Psoas muscle (tissue), 8 donors: ENCODE data around the gene POLN. TPM values are rescaled to one million over a fixed set of nuclear protein-coding genes. Genes with fewer than 3 reads are reported as not detected.

Source experiments
- ATAC-seq, 4 donors: fragments of 200-7000 bp; cut with Tn5 transposase; one replicate each; pipeline ENCODE4 v1.9.1; 2020; ENCODE audit warnings: moderate library complexity in 3 of 4, mild to moderate bottlenecking in 2 of 4
- DNase-seq, 2 donors: peaks; one replicate each; pipeline ENCODE4 v3.0.0-alpha.2; 2020
- H3K27ac ChIP-seq: fragments of 200-600 bp; one replicate; pipeline ENCODE4 v1.8.0; 2022
- H3K27me3 ChIP-seq, 3 donors: fragments of 200-600 bp in 1 of 3; one replicate each; pipeline versions ENCODE4 v1.6.1 to v1.8.0; 2013 to 2022; ENCODE audit warnings: low read length in 2 of 3, mild to moderate bottlenecking in 2 of 3, moderate library complexity in 1 of 3; ENCODE audit not compliant: insufficient read depth in 3 of 3
- H3K36me3 ChIP-seq, 2 donors: fragments of 200-600 bp in 1 of 2; one replicate each; pipeline versions ENCODE4 v1.6.1 to v1.8.0; 2013 to 2022; ENCODE audit warnings: low read depth in 1 of 2, mild to moderate bottlenecking in 1 of 2, moderate library complexity in 1 of 2; ENCODE audit not compliant: insufficient read depth in 1 of 2
- H3K4me1 ChIP-seq: fragments of 200-600 bp; one replicate; pipeline ENCODE4 v1.8.0; 2022
- H3K4me3 ChIP-seq: fragments of 200-600 bp; one replicate; pipeline ENCODE4 v1.8.0; 2022; ENCODE audit warnings: mild to moderate bottlenecking
- H3K9me3 ChIP-seq: fragments of 200-600 bp; one replicate; pipeline ENCODE4 v1.8.0; 2022
- WGBS, 3 donors: extraction: QIAGEN DNeasy Blood & Tissue Kit; methylation state at CpG; one replicate each; pipeline versions ENCODE4 v1.1.6 to v1.1.7; 2013; 5-methylcytosine and 5-hydroxymethylcytosine counted together
- intact Hi-C, 2 donors: fragments of 100-400 bp; cut with DNase I; formaldehyde crosslinking; loops; one replicate each; pipeline versions ENCODE4 v1.11.0 to v1.14.2; 2022
- long read RNA-seq, 2 donors: library from polyadenylated mRNA; unstranded; transcript quantifications; one replicate each; pipeline ENCODE4 v2.0.0, GENCODE V29; 2021
- polyA plus RNA-seq, 3 donors: library from polyadenylated mRNA; stranded (reverse); fragments of 200-250 nt; gene quantifications; one replicate each; pipeline ENCODE4 v1.2.3, GENCODE V29; 2013
- total RNA-seq, 4 donors: library from RNA; stranded (reverse); fragmentation: NEBNext Ultra II Directional in 2 of 4; extraction: Animal tissue kit (Norgen Biotek cat#: 25700) in 2 of 4; gene quantifications; one replicate each; pipeline versions ENCODE4 v1.2.1 to v1.2.4, GENCODE V29; 2021 to 2023
- TF ChIP-seq, protein P1 (sequence below): fragments of 200-600 bp; IDR thresholded peaks from one replicate; pipeline ENCODE4 v1.8.0; 2022; ENCODE audit warnings: antibody characterized with exemption
- donor health status: healthy with polysubstance abuse.
- donor health status: DM: no; HTN: no; CAD: no; lungs with moderate emphysema.
- donor health status: Bipolar disorder and iron deficiency.
- donor health status: healthy.
- donor health status: DM: yes; HTN: yes; CAD: no.
- donor health status: DM: no; HTN: no; CAD: no.
- donor health status: DM: no; HTN: no; CAD: no.
- donor health status: DM: yes; HTN: yes; CAD: no.

Gene POLN
- 1 to 10 TPM in 3 of 4 donors, under 1 TPM in 1; 0.84 to 3.0 (median 1.8) TPM for total RNA-seq
- under 1 TPM; 0.44 to 0.95 (median 0.80) TPM for polyA plus RNA-seq
- long read RNA-seq, donor 1 = 0 reads
- long read RNA-seq, donor 2 = 0 reads

DNA sequence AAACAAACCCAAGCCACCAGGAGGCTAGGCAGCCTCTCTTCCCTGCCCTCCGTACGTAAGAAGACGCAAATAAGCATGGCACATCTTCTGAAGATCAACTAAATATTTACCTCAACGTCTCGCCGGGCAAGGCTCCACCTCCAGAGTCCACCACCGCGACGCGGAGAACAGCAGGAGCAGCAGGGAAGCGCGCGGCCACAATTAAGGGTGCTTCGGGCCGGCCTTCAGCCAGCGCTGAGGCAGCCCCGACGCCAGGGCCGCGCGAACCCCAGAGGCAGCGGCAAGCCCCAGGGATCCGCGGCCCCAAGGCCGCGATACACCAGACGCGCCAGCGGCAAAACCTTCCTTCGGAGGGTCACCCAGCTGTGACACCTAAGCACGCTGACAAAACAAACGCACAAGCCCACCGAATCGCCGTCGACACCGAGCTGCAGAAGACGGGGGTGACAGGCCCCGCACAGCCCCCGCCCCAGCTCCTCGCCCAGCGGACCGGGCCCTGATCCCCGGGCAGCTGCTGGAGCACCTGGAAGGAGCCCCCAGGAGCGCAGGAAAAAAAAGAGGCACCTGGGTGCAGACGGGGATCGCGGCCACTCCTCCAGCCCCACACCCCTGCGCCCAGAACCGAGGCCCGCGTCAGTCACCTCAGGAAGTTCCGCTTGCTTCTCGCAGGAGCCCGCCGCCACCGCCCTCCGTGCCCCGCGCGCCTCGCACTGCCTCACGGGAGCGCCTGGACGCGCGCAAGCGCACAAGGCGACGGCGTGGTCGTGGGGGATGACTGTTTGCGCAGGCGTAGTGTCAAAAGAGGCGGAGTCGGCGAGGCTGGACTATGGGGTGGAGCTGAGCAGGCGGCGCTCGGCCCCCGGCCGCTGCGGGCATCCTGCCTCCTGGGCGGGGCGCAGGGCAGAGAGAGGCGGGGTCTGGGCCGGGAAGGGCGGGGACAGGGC lies at the start of gene POLN, which contains the start of gene HAUS3:
TSS of gene POLN (minus strand) at position 712 of the 944 bp plus-strand sequence. CDS start 12,890 bp downstream, outside the sequence.
TSS of gene HAUS3 (minus strand) at position 712 of the 944 bp plus-strand sequence. CDS start 1,175 bp downstream, outside the sequence.
- Histone ChIP-seq H3K9me3 (no peaks in the 10 kb centered on the region), H3K36me3 (peaks cover 0 to 31% of the 10 kb centered on the region in 2 donors), H3K4me1 (peaks cover 45% of the 10 kb centered on the region), H3K4me3 (peak within 1 kb of the TSS; percentile 93), H3K27me3 (no peaks in the 10 kb centered on the region), H3K27ac (peak within 1 kb of the TSS; percentile 70)
- intact Hi-C loops = loop anchor here in 1 of 2 donors (2.0 to 5.0 kb wide), 2 partner anchors 19 to 176 kb away; partner anchors contain the start of genes CFAP99 and ZFYVE28
- 0 to 1% (median 0%) methylated on average over 71 to 88 of the region's 88 CpGs for WGBS, 3 donors
- TF ChIP-seq, protein P1, sequence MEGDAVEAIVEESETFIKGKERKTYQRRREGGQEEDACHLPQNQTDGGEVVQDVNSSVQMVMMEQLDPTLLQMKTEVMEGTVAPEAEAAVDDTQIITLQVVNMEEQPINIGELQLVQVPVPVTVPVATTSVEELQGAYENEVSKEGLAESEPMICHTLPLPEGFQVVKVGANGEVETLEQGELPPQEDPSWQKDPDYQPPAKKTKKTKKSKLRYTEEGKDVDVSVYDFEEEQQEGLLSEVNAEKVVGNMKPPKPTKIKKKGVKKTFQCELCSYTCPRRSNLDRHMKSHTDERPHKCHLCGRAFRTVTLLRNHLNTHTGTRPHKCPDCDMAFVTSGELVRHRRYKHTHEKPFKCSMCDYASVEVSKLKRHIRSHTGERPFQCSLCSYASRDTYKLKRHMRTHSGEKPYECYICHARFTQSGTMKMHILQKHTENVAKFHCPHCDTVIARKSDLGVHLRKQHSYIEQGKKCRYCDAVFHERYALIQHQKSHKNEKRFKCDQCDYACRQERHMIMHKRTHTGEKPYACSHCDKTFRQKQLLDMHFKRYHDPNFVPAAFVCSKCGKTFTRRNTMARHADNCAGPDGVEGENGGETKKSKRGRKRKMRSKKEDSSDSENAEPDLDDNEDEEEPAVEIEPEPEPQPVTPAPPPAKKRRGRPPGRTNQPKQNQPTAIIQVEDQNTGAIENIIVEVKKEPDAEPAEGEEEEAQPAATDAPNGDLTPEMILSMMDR = no peak
- ATAC-seq (peak; percentile 97 to 99 (median 98)), DNase-seq (peak; percentile 98 to 100)

GRCh38 chr4:2290974-2291704 lies 49.2 kb upstream of the POLN start:
- ATAC-seq = no peak
- TF ChIP-seq, protein P1 = no peak
- no peak overlapping the region for H3K4me3 ChIP-seq
- intact Hi-C loops = no loop called here
- no peaks in the 10 kb centered on the region for H3K4me1 ChIP-seq
- H3K36me3 ChIP-seq = no peaks in the 10 kb centered on the region
- DNase-seq = peak in 1 of 2 donors; percentile 9
- H3K27ac ChIP-seq = no peak overlapping the region
- no peaks in the 10 kb centered on the region for H3K27me3 ChIP-seq
- WGBS, 3 donors = 80 to 87% (median 85%) methylated on average over 24 of the region's 24 CpGs
- no peaks in the 10 kb centered on the region for H3K9me3 ChIP-seq

DNA sequence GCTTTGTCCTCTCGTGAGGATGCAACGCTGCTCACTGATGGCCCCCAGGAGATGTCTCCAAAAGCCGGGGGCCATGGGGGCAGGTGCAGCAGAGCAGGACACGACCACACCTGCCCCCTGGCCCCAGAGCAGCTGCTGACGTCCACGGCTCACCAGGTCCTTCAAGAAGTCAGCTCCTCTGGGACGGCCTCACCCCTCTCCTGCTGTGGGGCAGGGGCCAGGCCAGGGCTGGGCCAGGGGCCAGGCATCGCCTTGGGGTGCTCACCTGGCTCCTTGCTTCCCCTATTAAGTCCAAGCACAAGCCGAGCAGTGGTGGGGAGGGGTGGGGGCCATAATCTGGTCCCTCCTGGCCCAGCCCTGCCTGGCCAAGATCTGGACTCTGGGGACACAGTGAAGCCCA lies 48.6 kb upstream of the POLN start:
- ATAC-seq = no peak
- no peak overlapping the region for H3K27ac ChIP-seq
- H3K36me3 ChIP-seq = no peaks in the 10 kb centered on the region
- TF ChIP-seq, protein P1 = no peak
- no peaks in the 10 kb centered on the region for H3K4me1 ChIP-seq
- H3K4me3 ChIP-seq = no peak overlapping the region
- 84 to 92% (median 85%) methylated on average over 9 of the region's 9 CpGs for WGBS, 3 donors
- H3K27me3 ChIP-seq = no peaks in the 10 kb centered on the region
- no peaks in the 10 kb centered on the region for H3K9me3 ChIP-seq
- DNase-seq = no peak
- intact Hi-C loops = no loop called here

DNA sequence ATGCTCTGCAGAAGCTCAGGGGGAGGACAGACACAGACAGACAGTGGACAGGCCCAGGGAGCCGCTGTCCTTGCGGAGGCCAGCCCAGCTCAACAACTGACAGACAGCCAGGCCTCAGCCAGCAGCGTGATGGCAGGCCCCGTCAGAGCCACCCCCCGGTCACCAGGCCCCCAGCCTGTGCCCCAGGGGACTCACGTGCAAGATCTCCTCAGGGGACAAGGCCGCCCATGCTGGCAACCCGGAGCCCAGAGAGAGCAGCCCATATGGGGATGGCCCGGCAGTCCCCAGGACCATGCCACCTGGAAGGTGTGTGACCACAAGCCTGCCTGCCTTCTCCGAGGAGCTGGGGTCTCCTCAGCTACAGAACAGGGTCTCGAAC lies 48.0 kb upstream of the POLN start:
- TF ChIP-seq, protein P1 = no peak
- DNase-seq (no peak), ATAC-seq (no peak)
- 90 to 93% (median 90%) methylated on average over 11 of the region's 11 CpGs for WGBS, 3 donors
- Histone ChIP-seq H3K4me3 (no peak overlapping the region), H3K4me1 (no peaks in the 10 kb centered on the region), H3K36me3 (no peaks in the 10 kb centered on the region), H3K27ac (no peak overlapping the region), H3K27me3 (no peaks in the 10 kb centered on the region), H3K9me3 (no peaks in the 10 kb centered on the region)
- intact Hi-C loops = no loop called here
